Retinal pigment epithelial cell (primary cell): ENCODE results near the gene RFNG.
A peak's percentile ranks its signal among the peaks of the same experiment; 100 is the strongest.

Source experiments
- DNase-seq: peaks from one replicate; pipeline ENCODE4 v3.0.0-alpha.2; 2010; ENCODE audit warnings: low read depth
- H3K4me3 ChIP-seq: 2 replicates; pipeline ENCODE4 v1.5.1; 2011; ENCODE audit warnings: mild to moderate bottlenecking, low read length, control low read depth, moderate library complexity
- TF ChIP-seq, protein P1 (sequence below): conservative IDR thresholded peaks from 2 replicates; pipeline ENCODE4 v1.5.1; 2011; ENCODE audit warnings: low read depth, low read length, control low read depth, inconsistent platforms

The RFNG gene

DNA sequence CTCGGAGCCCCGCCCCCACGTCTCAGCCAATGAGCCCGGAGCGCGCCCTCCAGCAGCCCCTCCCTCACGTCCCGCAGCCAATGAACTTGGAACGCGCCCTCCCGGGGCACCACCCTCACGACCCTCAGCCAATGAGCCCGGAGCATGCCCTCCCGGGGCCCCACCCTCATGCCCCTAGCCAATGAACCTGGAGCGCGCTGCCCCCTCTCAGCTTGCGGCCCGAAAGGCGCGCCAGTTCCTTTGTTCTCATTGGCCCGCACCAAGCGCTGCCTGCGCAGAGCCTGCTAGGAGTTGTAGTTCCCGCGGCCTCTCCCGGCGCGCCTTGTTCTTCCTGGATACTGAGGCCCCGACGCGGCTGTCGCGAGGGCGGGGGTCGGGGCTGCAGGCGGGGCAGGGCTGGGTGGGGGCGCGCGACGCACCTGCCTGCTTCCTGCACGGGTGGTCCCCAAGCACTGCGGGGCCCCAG is 28.6 kb downstream of the RFNG start, which contains the start of gene LRRC45:
TSS of gene LRRC45 (plus strand) at position 325 of the 466 bp plus-strand sequence. CDS start 339 bp downstream, outside the sequence.
- TF ChIP-seq, protein P1, sequence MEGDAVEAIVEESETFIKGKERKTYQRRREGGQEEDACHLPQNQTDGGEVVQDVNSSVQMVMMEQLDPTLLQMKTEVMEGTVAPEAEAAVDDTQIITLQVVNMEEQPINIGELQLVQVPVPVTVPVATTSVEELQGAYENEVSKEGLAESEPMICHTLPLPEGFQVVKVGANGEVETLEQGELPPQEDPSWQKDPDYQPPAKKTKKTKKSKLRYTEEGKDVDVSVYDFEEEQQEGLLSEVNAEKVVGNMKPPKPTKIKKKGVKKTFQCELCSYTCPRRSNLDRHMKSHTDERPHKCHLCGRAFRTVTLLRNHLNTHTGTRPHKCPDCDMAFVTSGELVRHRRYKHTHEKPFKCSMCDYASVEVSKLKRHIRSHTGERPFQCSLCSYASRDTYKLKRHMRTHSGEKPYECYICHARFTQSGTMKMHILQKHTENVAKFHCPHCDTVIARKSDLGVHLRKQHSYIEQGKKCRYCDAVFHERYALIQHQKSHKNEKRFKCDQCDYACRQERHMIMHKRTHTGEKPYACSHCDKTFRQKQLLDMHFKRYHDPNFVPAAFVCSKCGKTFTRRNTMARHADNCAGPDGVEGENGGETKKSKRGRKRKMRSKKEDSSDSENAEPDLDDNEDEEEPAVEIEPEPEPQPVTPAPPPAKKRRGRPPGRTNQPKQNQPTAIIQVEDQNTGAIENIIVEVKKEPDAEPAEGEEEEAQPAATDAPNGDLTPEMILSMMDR = no peak
- DNase-seq = peak; percentile 98
- H3K4me3 ChIP-seq = peak within 1 kb of the TSS; percentile 70

DNA sequence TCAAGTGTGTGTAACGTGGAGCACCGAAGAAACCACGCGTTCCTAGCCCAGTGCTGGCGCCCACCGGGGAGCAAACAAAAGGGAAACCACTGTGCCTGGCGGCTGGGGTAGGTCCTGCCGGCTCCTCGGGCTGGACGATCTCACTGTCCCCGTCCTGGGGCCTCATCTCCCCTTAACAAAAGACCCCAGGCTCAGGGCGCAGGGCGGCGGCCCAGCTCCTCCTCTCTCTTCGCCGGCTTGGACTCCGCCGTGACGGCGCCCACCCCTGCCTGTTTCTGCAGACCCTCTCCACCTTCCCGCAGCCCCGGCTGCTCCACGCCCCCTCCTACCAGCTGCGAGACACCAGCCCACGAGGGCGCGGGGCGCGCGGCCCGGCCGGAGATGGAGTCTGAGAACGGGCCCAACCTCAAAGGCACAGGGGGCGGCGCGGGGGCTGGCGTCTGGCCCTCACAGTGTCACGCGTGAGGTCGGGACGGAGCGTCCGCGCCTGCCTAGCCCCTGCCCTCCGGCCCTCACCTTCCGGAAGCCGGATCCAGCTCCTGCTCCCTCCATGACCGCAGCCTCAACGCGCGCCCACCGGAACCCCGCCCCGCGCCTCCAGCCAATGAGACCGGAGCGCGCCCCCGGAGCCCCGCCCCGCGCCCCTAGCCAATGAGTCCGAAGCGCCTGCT is 29.2 kb downstream of the RFNG start, which contains the start of gene CENPX:
TSS of gene CENPX (minus strand) at position 569 of the 671 bp plus-strand sequence. CDS start at position 552, 17 bp downstream.
- DNase-seq = no peak
- TF ChIP-seq, protein P1 = no peak
- peak within 1 kb of the TSS; percentile 70 for H3K4me3 ChIP-seq

DNA sequence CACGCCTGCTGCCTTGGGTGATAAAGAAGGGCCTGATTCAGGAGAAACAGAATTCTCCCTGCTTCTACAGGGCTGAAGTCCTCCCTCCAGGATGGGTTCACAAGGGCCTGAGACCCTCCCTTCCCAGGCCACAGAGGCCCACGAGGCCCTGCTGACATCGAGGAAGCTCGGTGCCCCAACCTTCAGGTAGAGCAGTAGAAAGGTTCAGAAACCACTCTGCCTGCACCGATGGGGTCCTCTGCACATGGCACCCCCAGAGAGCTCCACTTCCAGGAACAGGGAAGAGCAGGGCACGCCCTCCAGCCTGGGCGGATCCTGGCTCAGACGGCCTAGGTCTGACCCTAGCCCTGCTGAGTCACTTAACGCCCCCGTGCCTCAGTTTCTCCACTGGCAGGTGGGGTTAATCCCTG is 29.7 kb downstream of the RFNG start:
- H3K4me3 ChIP-seq = peak overlapping the region; percentile 70
- no peak for DNase-seq
- TF ChIP-seq, protein P1 = no peak

DNA sequence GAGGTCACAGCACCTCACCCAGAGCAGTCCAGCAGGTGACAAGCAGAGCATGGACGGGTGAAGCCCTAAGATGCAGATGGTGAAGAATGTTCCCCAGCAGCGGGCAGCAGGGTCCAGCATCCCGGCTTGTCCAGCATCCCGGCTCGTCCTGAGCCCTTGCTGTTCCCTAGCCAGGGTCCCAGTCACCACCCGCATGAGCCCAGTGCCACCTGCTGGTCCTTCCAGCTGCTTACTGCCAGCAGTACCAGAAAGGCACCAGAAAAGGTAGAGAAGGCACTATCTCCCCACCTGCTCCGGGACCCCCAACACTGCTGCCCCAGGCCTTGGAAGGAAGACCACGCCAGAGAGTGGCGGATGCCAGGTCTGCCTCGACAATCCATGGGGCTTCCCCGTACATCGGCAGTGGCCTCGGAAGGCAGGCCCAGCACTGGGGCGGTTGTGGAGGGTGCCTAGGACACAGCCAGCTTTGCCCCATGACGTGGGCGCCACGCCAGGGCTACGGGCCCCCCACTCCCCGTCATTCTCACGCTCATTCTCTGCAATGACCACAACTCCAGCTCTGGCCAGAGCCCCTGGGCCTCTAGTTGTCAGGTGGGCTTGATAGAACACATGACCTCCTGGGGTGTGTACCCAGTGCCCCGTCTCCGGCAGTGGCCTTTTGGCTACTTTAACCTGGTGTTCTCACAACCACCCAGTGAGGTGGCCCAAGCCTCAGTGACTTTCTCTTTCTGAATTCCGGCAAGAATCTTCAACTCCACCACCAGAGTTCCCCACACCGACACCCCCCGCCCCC is 30.3 kb downstream of the RFNG start:
- no peak for DNase-seq
- TF ChIP-seq, protein P1 = peak; percentile 82

DNA sequence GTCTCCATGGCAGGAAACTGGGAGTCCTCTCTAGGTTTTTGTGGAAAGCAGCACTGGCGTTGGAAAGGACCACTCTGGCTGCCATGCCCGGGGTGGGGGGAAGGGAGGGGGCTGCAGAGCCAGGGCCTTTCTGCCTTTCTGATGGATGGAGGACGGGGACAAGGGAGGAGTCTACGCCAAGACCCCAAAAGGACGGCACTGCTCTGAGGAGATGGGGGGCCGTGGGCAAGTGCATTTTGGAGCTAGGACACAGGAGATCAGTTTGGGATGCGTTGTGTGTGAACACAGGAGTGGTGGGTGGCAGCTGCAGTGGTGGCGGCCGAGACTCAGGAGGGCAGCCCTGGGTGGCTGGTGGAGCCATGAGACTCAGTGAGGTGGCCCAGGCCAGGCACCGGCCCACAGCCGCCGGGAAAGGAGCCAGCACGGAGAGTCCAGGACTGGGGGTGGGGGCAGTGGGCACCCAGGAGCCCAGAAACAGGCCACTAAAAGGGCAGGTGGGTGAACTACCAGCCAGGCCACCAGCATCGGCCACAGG is 31.0 kb downstream of the RFNG start:
- H3K4me3 ChIP-seq = no peak overlapping the region
- TF ChIP-seq, protein P1 = no peak
- DNase-seq = no peak

More for the DNA sequence above, 30.3 kb downstream of the RFNG start:
- peak overlapping the region; percentile 70 for H3K4me3 ChIP-seq

DNA sequence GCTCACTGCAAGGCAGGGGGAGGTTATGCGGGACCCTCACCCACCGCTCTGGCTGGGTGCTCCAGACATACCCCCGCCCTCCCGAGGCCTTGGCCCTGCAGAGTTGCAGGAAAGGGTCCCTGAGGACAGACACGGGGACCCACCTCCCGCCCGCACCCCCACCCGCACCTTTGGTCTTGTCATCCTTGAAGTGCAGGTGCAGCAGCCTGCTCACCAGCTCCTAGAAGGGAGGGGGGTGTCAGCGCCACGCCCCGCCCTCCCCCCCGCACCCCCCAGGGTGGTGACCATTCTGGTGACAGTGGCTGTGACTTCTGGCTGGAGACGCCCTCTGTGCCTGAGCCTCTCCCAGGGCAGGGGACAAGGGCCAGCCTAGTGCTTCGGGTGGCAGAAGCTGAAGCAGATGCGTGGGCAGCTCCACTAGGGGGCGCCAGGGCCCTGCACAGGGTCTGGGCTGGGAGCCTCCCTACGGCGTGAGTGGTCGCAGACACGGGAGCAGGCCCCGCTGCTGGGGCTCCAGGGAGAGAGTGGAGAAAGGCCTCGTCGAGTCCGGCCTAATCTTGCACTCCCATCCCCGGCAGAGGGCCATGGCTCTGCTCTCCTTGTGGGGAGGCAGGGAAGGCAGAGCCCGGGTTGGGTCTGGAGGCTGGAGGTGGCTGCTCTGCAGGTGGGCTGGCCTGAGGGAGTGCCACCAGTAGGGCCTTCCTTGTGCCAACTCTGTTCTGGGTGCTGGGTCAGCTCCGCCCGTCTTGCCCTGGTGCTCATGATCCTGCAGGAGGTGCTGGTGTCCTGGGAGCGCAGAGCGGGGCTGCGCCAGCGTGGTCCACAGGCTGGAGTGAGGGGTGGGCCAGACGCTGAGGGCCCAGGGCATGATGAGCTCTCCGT is 31.7 kb downstream of the RFNG start:
- TF ChIP-seq, protein P1 = peak; percentile 84
- no peak overlapping the region for H3K4me3 ChIP-seq
- DNase-seq = no peak
